GM12891 (cell line): ENCODE data around the gene FUOM.

Source experiments
- DNase-seq: peaks from one replicate; pipeline ENCODE4 v3.0.0; 2011; ENCODE audit warnings: low spot score; ENCODE audit not compliant: insufficient read length
- FAIRE-seq: peaks from 2 replicates; lab custom pipeline; 2011; peaks lifted over from hg19 to GRCh38; lab: Jason Lieb, UNC
- PAX5 ChIP-seq: IDR thresholded peaks from 2 replicates; pipeline ENCODE4 v1.6.1; 2011; ENCODE audit warnings: low read length, moderate library complexity, mild to moderate bottlenecking; ENCODE audit not compliant: insufficient read depth, severe bottlenecking
- POLR2A ChIP-seq: IDR thresholded peaks from 2 replicates; pipeline ENCODE4 v1.6.1; 2011; ENCODE audit warnings: low read depth, low read length, control low read depth
- POLR2AphosphoS5 ChIP-seq: IDR thresholded peaks from 2 replicates; pipeline ENCODE4 v1.6.1; 2011; ENCODE audit warnings: low read depth, low read length, control low read depth
- POU2F2 ChIP-seq: IDR thresholded peaks from 2 replicates; pipeline ENCODE4 v1.6.1; 2011; ENCODE audit warnings: low read depth, mild to moderate bottlenecking, control low read depth, low read length, moderate library complexity
- SPI1 ChIP-seq: IDR thresholded peaks from 2 replicates; pipeline ENCODE4 v1.6.1; 2011; ENCODE audit warnings: low read depth, low read length, control low read depth
- TAF1 ChIP-seq: IDR thresholded peaks from 2 replicates; pipeline ENCODE4 v1.6.1; 2011; ENCODE audit warnings: low read depth, low read length, control low read depth

Gene FUOM

DNA sequence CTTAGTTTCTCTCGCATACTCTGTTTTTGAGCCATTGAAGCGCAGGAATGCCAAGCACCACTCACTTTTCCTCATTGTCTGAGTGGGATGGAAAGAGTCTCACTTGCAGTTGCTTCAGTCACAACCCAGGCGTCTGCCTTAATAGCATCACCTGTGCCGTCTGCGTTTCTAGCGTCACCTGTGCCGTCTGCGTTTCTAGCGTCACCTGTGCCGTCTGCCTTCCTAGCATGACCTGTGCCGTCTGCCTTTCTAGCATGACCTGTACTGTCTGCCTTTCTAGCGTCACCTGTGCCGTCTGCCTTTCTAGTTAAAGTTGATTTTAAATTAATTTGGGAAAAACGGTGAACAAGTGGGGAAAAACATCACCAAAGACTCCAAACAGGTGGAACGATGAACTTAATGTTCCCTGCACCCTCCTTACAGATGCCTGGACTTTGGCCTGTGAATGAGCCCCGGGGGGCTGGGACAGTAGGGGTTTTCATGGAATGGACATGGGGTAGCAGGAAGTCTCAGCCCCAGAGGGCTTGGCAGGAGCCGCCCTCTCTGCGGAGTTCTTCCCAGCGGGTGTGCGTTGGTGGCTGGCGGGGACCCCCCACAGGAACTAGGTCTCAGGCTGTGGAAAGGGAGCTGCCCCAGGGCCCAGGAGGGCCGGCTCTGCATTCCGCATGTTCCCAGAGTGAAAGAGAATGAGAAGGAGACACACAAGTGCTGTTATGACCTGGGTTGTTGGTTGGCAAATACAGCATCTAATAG, 45.6 kb downstream of the FUOM start:
- no peak for FAIRE-seq
- TF ChIP-seq SPI1, result no peak
- TF ChIP-seq TAF1, result no peak
- DNase-seq, result no peak

DNA sequence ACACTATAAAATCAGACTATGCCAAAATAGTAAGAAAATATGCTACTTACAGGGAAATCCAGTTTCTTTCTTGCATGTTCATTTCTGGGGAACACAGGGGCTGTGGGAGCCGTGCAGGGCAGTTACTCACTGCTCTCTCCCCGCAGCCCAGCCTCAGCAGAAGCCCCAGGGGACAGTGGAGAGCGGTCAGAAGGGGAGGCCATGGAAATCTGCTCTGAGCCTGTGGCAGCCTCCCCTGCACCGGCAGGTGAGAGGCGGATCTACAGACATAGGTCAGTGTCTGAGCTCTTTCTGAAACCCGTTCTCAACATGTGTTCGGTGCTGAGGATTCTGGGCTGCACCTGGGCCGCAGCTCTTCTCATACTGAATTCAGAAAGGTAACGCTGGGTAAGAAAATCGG, 46.2 kb downstream of the FUOM start:
- DNase-seq, result no peak
- TF ChIP-seq POLR2A, result no peak
- no peak for TF ChIP-seq SPI1
- no peak for TF ChIP-seq POU2F2
- no peak for TF ChIP-seq TAF1
- no peak for TF ChIP-seq POLR2AphosphoS5
- no peak for TF ChIP-seq PAX5
- FAIRE-seq, result no peak

DNA sequence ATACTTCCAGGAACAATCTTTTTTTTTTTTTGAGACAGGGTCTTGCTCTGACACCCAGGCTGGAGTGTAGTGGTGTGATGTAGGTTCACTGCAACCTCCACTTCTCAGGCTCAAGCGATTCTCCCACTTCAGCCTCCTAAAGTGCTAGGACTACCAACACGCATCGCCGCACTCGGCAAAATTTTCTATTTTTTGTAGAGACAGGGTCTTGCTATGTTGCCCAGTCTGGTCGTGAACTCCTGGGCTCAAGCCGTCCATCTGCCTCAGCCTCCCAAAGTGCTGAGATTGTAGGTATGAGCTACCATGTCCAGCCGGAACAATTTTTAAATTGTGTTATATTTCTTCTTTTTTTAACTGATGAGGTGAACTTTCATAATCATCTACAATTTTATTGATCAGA, 47.0 kb downstream of the FUOM start:
- DNase-seq, result no peak
- TF ChIP-seq SPI1 (no peak), TAF1 (no peak), POLR2A (no peak)
- FAIRE-seq, result no peak

DNA sequence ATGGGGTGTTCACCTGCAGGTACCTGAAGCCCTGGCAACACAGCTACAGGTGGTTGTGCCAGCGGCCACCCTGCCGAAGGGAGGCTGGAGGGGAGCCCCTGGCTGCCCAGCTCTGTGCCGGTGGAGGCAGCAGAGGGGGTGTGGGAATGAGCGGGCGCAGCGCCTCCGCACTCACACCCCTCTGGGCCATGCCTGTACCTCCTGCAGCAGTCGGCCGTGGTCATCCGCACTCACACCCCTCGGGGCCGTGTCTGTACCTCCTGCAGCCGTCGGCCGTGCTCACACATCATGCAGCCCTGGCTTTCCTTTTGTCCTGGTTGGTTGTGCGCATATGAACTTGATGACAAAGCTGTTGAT, 47.4 kb downstream of the FUOM start:
- no peak for FAIRE-seq
- TF ChIP-seq POU2F2 (no peak), POLR2A (no peak), TAF1 (no peak), SPI1 (no peak), PAX5 (no peak), POLR2AphosphoS5 (no peak)

DNA sequence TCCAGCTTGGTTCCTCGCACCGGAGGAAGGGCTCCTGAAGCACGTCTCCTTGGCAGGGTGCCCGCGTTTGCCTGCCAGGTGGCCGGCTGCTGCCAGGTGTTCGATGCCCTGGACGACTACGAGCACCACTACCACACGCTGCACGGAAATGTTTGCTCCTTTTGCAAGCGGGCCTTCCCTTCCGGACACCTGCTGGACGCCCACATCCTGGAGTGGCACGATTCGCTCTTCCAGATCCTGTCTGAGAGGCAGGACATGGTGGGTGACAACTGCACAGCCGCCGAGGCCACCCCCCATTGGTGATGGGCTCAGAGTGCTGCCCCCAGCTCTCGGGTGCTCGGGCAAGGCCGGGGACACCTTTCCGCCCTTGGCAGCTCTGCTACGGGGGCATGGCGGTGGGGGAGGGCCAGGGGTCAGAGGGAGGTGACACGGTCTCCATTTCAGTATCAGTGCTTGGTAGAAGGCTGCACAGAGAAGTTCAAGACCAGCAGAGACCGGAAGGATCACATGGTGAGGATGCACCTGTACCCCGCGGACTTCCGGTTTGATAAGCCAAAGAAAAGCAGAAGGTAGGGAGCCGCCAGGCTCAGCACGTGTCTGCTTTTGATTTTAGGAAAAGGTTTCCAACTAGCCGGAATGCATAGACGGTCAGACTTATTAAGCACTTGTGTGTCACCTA, 48.0 kb downstream of the FUOM start:
- TF ChIP-seq PAX5, result no peak
- no peak for TF ChIP-seq SPI1
- TF ChIP-seq POLR2A, result no peak
- no peak for TF ChIP-seq POU2F2
- no peak for TF ChIP-seq TAF1
- no peak for TF ChIP-seq POLR2AphosphoS5
- FAIRE-seq, result no peak
- no peak for DNase-seq

More for the DNA sequence above, 47.4 kb downstream of the FUOM start:
- no peak for DNase-seq

DNA sequence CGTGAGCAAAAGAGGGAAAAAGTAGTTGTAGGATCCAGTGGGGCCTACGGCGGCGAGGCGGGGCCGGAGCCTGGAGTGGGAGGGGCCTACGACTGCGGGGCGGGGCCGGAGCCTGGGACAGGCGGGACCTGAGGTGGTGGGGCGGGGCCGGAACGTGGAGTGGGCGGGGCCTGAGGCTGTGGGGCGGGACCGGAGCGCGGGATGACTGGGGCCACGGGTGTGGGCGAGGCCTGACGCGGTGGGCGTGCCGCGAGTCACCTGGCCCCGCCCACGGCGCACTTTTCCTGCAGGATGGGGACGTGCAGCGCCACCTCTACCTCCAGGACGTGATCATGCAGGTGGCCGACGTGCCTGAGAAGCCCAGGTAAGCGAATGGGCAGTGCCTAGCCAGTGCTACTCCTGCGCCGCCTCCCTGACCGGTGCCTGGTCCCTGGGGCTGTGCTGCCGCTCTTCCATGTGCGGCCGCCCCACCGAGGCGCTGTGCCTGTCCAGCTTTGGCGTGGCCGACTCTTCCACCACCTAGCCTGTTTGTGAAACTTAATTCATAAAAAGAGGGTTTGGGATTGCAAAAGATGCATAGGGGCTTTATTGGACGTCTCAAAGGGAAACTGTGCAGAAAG, 48.6 kb downstream of the FUOM start:
- FAIRE-seq (no peak), DNase-seq (peak; percentile 96)
- TF ChIP-seq TAF1, result no peak
- TF ChIP-seq PAX5, result no peak
- no peak for TF ChIP-seq POU2F2
- no peak for TF ChIP-seq POLR2A
- TF ChIP-seq POLR2AphosphoS5, result no peak
- no peak for TF ChIP-seq SPI1

DNA sequence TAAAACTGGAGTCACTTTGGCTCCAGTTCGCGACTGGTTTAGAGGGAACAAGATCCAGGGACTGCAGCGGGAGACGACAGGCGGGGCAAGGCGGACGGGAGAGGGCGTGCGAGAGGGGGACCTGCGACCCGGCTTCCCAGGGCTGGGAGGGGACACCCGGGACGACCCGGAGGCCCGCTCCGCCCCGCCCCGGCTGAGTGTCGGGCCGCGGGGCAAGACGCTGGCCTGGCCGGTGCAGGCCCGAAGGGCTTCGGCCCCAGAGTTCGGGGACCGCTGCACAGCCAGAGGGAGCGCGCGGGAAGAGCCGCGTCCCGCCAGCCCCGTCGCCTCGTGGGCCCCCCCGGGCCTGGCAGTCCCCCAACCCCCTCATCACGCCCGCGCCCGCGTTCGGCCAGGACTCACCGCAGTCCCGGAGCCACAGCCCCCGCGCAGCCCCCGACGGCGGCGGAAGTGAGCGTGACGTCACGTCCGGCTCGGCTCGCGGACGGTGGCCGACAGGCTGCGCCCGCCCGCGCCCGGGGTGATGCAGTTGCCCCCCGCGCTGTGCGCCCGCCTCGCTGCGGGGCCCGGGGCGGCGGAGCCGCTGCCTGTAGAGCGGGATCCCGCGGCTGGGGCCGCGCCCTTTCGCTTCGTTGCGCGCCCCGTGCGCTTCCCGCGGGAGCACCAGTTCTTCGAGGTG, 49.3 kb downstream of the FUOM start, which contains the start of the genes TUBGCP2 and ZNF511:
TSS of gene TUBGCP2 (minus strand) at position 452 of the 679 bp plus-strand sequence. CDS start 5,931 bp downstream, outside the sequence.
TSS of gene ZNF511 (plus strand) at position 494 of the 679 bp plus-strand sequence. CDS start at position 524, 30 bp downstream.
- peak; percentile 91 for DNase-seq
- FAIRE-seq, result peak; percentile 98
- peak; percentile 65 for TF ChIP-seq POLR2A
- peak; percentile 37; the same call in 1 of the 2 replicates for TF ChIP-seq TAF1
- 0 out of 2 replicates have a peak, but pooled peaks have one; percentile 13 for TF ChIP-seq POU2F2
- TF ChIP-seq PAX5, result peak; percentile 13
- TF ChIP-seq SPI1, result no peak
- TF ChIP-seq POLR2AphosphoS5, result peak; percentile 64; the same call in 1 of the 2 replicates

DNA sequence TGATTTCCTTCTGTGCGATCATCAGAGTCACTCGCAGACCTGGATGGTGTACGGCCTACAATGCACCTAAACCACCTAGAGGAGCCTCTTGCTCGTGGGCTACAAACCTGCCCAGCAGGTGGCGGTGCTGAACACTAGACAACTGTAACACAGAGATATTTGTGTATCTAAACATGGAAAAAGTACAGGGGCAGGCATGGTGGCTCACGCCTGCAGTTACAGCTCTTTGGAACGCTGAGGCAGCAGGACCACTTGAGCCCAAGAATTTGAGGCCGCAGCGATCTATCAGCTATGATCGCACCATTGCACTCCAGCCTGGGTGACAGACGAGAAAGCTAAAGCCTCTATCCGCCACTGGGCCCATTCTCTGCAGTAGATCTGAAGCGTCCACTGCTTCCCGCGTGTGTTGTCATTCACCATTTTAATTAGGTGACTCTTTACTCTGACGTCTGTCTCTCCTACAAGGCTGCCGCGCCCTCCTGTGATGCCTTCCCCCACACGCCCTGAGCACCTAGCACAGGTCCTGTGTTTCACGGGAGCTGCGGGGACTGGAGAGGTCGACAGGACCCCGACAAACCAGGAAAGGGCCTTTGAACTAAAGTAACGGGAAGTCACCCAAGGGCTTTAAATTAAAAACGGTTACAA, 49.9 kb downstream of the FUOM start:
- TF ChIP-seq POLR2AphosphoS5 (no peak), SPI1 (no peak), POLR2A (no peak), POU2F2 (no peak), TAF1 (no peak), PAX5 (no peak)
- peak; percentile 98 for FAIRE-seq
- DNase-seq, result no peak

DNA sequence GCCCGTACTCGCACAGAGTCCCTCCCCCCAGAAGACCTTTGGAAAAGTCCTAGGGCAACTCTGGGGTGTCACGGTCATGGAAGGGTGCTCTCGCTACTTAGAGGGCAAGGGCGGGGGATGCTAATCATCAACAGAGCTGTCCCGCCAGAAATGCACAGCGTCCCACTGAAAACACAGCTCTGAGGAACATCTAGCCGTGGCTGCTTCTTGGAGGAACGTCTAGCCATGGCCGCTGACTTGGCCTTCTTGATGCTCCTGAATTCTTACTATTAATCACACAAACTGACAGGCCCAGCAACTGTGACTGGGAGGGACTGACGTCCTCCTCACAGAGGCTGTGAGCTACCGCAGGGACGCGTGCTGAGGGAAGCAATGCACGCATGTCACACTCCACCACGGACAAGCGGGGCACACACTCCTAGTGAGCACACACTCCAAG, 50.9 kb downstream of the FUOM start:
- FAIRE-seq, result no peak
- DNase-seq, result no peak
- TF ChIP-seq POLR2AphosphoS5 (no peak), PAX5 (no peak), POLR2A (no peak), SPI1 (no peak), TAF1 (no peak), POU2F2 (no peak)
